KMS-11 (cell line): ENCODE data around the gene PPFIBP2.

Experiments
- H2AFZ ChIP-seq: fragments of 200-600 bp; sonication (generic); 2 replicates; pipeline ENCODE4 v1.6.1; 2016; ENCODE audit warnings: antibody characterized with exemption, mixed run types, low read depth
- H3K27ac ChIP-seq: fragments of 200-600 bp; sonication (generic); 2 replicates; pipeline ENCODE4 v1.6.1; 2016; ENCODE audit warnings: mild to moderate bottlenecking, mixed run types
- H3K27me3 ChIP-seq: fragments of 200-600 bp; sonication (generic); 2 replicates; pipeline ENCODE4 v1.6.1; 2017; ENCODE audit warnings: mild to moderate bottlenecking, low read depth, mixed run types, moderate library complexity; ENCODE audit not compliant: insufficient read depth
- H3K36me3 ChIP-seq: fragments of 200-600 bp; sonication (generic); 2 replicates; pipeline ENCODE4 v1.6.1; 2017; ENCODE audit warnings: mild to moderate bottlenecking, mixed run types; ENCODE audit not compliant: insufficient read depth
- H3K4me1 ChIP-seq: fragments of 200-600 bp; sonication (generic); 2 replicates; pipeline ENCODE4 v1.6.1; 2016; ENCODE audit warnings: mild to moderate bottlenecking, low read depth, mixed run types; ENCODE audit not compliant: poor library complexity, severe bottlenecking
- H3K4me2 ChIP-seq: fragments of 200-600 bp; sonication (generic); 2 replicates; pipeline ENCODE4 v1.7.0; 2016; ENCODE audit warnings: mild to moderate bottlenecking, mixed run types
- H3K4me3 ChIP-seq: fragments of 200-600 bp; sonication (generic); IDR thresholded peaks from 2 replicates; pipeline ENCODE4 v1.6.1; 2017; ENCODE audit warnings: low read depth, low read length, mixed read lengths; ENCODE audit not compliant: insufficient read depth
- H3K79me2 ChIP-seq: fragments of 200-600 bp; sonication (generic); 2 replicates; pipeline ENCODE4 v1.6.1; 2016; ENCODE audit warnings: low read depth, mixed run types; ENCODE audit not compliant: insufficient read depth
- H3K9ac ChIP-seq: fragments of 200-600 bp; sonication (generic); 2 replicates; pipeline ENCODE4 v1.6.1; 2016; ENCODE audit warnings: mild to moderate bottlenecking, mixed run types
- H4K20me1 ChIP-seq: fragments of 200-600 bp; sonication (generic); 2 replicates; pipeline ENCODE4 v1.6.1; 2016; ENCODE audit warnings: mild to moderate bottlenecking, mixed run types; ENCODE audit not compliant: insufficient read depth
- TF ChIP-seq, protein P1 (sequence below): fragments of 200-600 bp; sonication (generic); conservative IDR thresholded peaks from 2 replicates; pipeline ENCODE4 v1.6.1; 2017; ENCODE audit warnings: low read depth, mild to moderate bottlenecking, antibody characterized with exemption, low read length, moderate library complexity, mixed read lengths

The PPFIBP2 gene

DNA sequence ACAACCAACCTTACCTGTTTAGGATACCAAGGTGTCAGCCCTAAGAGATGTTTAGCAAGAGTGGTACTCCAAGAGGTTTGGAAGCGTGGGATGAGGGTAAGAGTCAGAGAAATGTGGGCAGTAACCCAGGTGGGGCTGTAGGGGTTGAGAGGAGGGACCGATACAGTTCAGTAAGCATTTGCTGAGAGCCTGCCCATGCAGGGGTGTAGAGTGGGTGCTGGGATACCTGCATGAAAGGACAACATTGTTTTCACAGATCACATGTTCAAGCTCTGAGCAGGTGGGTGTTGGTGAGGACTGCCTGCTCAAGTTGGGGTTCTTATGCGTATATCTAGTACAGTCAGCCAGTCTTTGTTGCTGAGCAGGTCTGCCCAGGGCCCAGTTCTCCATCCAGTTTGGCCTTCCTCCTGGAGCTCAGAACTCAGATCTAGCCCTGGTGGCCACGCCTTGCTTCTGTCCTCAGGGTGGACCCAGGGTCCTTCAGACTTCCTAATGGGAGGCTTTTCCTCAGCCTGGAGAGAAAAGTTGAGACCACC lies 14.8 kb downstream of the PPFIBP2 start:
- no peaks in the 10 kb centered on the region for H3K79me2 ChIP-seq
- no peak overlapping the region for H2AFZ ChIP-seq
- H3K4me1 ChIP-seq: peaks cover 34% of the 10 kb centered on the region
- no peak overlapping the region for H3K4me3 ChIP-seq
- no peak overlapping the region for H3K4me2 ChIP-seq
- TF ChIP-seq, protein P1, sequence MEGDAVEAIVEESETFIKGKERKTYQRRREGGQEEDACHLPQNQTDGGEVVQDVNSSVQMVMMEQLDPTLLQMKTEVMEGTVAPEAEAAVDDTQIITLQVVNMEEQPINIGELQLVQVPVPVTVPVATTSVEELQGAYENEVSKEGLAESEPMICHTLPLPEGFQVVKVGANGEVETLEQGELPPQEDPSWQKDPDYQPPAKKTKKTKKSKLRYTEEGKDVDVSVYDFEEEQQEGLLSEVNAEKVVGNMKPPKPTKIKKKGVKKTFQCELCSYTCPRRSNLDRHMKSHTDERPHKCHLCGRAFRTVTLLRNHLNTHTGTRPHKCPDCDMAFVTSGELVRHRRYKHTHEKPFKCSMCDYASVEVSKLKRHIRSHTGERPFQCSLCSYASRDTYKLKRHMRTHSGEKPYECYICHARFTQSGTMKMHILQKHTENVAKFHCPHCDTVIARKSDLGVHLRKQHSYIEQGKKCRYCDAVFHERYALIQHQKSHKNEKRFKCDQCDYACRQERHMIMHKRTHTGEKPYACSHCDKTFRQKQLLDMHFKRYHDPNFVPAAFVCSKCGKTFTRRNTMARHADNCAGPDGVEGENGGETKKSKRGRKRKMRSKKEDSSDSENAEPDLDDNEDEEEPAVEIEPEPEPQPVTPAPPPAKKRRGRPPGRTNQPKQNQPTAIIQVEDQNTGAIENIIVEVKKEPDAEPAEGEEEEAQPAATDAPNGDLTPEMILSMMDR: no peak
- H3K27ac ChIP-seq: no peak overlapping the region
- H4K20me1 ChIP-seq: no peaks in the 10 kb centered on the region
- no peaks in the 10 kb centered on the region for H3K27me3 ChIP-seq
- no peak overlapping the region for H3K9ac ChIP-seq
- no peaks in the 10 kb centered on the region for H3K36me3 ChIP-seq

DNA sequence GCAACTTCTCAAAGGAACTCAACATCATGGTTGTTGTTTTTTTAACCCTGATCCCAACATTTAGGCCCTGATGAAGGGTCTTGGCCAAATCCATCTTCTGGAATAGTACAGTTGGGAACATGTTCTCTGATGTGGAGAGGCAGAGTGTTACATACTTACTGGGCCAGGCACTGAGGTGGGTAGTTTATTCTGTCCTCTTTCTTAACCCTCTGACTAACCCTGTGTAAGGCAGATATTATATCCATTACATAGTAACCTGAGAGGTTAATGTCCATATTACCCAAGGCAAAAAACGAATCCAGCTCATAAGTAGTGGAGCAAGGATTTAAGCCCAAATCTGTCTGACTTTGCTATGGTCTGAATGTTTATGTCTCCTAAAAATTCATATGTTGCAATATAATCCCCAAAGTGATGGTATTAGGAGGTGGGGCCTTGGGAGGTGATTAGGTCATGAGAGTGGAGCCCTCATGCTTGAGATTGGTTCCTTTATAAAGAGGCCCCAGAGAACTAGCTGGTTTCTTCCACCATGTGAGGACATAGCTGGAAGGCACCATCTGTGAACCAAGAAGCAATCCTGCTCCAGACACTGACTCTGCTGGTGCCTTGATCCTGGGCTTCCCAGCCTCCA lies 16.3 kb downstream of the PPFIBP2 start:
- no peaks in the 10 kb centered on the region for H4K20me1 ChIP-seq
- H3K79me2 ChIP-seq: no peaks in the 10 kb centered on the region
- H3K27me3 ChIP-seq: no peaks in the 10 kb centered on the region
- no peaks in the 10 kb centered on the region for H3K36me3 ChIP-seq
- H3K9ac ChIP-seq: no peak overlapping the region
- peaks cover 43% of the 10 kb centered on the region for H3K4me1 ChIP-seq
- no peak overlapping the region for H3K4me3 ChIP-seq
- no peak overlapping the region for H2AFZ ChIP-seq
- H3K4me2 ChIP-seq: peak overlapping the region; percentile 45
- TF ChIP-seq, protein P1: no peak
- no peak overlapping the region for H3K27ac ChIP-seq

DNA sequence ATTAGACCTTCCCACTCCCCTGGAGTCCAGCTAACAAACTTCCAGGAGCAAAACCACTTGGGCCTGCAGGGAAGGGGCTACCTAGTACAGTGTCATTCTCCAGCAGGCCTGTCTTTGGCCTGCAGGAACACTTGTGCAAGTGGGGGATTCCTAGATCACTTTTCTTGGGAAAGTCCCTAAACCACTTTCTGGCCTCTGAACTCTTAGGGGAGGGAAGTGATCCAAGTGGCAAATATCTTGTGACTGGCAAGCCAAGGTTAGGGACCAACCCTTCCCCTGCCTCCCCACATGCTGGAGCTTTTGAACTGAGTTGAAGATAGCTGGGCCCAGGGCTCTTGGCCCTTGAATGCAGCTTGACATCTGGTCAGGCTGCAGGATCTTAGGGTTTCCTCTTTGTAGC lies 17.2 kb downstream of the PPFIBP2 start:
- peak overlapping the region; percentile 45 for H3K4me2 ChIP-seq
- H3K27ac ChIP-seq: no peak overlapping the region
- H3K27me3 ChIP-seq: no peaks in the 10 kb centered on the region
- H3K9ac ChIP-seq: no peak overlapping the region
- no peaks in the 10 kb centered on the region for H3K79me2 ChIP-seq
- H4K20me1 ChIP-seq: no peaks in the 10 kb centered on the region
- H3K4me3 ChIP-seq: no peak overlapping the region
- no peaks in the 10 kb centered on the region for H3K36me3 ChIP-seq
- TF ChIP-seq, protein P1: no peak
- no peak overlapping the region for H2AFZ ChIP-seq
- H3K4me1 ChIP-seq: peaks cover 43% of the 10 kb centered on the region

DNA sequence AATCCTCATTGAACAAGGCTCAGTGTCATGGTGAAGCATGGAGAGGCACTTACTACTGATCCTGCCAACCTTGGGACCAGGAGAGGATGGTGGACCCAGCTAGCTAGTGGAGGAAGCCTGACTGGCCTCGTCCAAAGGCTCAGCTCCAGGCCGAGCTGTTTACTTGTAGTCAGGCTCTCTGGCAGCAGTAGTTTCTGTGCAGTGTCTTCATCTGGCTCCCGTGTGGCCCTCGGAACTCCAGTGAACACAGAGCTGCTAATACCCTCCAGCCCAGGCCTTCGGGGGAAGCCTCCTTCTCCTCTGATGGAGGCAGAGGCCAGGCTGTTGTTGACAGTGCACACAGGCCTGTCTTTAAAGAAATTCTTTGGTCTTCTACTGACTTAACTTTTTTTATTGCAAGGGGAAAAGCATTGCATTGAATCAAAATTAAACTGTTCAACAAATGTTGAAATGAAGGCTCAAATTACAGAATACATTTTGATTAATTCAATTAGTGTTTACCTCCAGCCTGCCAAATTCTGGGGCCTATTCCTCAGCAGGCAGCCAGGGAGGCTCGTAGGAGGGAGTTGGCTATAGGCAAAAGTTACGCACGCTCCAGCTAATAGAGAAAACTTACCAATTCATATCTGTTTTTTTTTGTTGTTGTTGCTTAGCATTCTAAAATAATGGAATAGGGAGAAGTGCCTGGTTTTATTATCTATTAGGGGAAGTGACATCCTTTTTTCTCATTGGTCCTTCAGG lies 18.8 kb downstream of the PPFIBP2 start:
- Histone ChIP-seq H2AFZ (no peak overlapping the region), H3K9ac (no peak overlapping the region), H3K36me3 (no peaks in the 10 kb centered on the region), H4K20me1 (no peaks in the 10 kb centered on the region), H3K27ac (no peak overlapping the region), H3K79me2 (no peaks in the 10 kb centered on the region), H3K4me2 (no peak overlapping the region), H3K4me1 (peaks cover 33% of the 10 kb centered on the region), H3K4me3 (no peak overlapping the region), H3K27me3 (no peaks in the 10 kb centered on the region)
- TF ChIP-seq, protein P1: no peak
